AG10803 (cell line): ENCODE data around the gene NKD2.

Experiments
- DNase-seq: peaks from one replicate; pipeline ENCODE4 v3.0.0; 2010; ENCODE audit warnings: low read depth
- H3K4me3 ChIP-seq: 2 replicates; pipeline ENCODE4 v1.5.1; 2011; ENCODE audit warnings: mild to moderate bottlenecking, low read length, control low read depth
- TF ChIP-seq, protein P1 (sequence below): conservative IDR thresholded peaks from 2 replicates; pipeline ENCODE4 v1.5.1; 2011; ENCODE audit warnings: mild to moderate bottlenecking, low read length, control low read depth, inconsistent platforms

NKD2 gene

DNA sequence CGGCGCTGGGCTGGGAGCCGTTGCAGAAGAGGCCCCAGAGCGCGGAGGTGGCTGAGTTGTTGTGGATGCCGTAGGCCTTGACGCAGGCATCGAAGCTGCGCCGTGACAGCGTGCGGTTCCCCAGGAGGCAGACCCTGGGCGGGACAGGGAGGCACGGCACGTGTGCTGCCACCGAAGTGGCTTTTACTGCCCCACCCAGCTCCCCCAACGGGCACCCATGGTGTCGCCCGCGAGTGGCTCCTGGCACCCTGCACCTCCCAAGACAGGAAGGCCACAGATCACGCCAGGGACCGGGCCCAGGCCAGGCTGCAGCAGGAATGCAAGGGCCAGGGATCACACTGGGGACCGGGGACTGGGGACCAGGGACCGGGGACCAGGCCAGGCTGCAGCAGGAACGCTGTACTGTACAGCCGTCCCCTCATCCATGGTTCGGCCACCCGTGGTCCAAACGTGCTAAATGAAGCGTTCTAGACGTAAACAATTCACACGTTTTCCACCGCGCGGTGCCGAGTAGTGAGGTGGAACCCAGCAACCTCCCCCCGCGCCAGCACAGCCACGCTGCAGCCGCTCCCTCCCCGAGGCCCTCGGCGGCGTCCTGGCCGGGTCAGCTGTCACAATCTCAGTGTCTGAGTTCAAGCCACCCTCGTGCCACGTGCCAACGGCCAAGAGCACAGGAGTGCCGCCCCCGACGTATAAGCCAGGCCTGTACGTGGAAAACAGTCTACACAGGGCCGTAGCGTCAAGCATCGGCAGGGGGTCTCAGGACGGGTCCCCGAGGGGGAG lies 75.4 kb downstream of the NKD2 start:
- no peak overlapping the region for H3K4me3 ChIP-seq
- no peak for DNase-seq
- TF ChIP-seq, protein P1, sequence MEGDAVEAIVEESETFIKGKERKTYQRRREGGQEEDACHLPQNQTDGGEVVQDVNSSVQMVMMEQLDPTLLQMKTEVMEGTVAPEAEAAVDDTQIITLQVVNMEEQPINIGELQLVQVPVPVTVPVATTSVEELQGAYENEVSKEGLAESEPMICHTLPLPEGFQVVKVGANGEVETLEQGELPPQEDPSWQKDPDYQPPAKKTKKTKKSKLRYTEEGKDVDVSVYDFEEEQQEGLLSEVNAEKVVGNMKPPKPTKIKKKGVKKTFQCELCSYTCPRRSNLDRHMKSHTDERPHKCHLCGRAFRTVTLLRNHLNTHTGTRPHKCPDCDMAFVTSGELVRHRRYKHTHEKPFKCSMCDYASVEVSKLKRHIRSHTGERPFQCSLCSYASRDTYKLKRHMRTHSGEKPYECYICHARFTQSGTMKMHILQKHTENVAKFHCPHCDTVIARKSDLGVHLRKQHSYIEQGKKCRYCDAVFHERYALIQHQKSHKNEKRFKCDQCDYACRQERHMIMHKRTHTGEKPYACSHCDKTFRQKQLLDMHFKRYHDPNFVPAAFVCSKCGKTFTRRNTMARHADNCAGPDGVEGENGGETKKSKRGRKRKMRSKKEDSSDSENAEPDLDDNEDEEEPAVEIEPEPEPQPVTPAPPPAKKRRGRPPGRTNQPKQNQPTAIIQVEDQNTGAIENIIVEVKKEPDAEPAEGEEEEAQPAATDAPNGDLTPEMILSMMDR = no peak

DNA sequence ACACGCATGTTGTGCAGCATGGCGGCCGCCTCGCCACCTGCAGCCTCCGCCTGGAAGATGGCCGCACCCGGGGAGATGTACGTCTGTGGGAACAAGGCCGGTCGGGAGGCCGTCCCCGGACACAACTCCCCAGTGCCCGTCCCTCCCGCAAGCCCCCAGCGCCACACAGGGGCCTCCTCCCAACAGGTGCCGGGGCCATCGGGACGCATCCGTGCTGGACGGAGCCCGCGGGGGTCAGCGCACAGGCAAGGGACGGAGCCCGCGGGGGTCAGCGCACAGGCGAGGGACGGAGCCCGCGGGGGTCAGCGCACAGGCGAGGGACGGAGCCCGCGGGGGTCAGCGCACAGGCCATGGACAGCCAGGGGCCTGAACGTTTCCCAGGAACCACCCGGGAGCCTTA lies 76.8 kb downstream of the NKD2 start:
- TF ChIP-seq, protein P1 = no peak
- H3K4me3 ChIP-seq = no peak overlapping the region
- no peak for DNase-seq

DNA sequence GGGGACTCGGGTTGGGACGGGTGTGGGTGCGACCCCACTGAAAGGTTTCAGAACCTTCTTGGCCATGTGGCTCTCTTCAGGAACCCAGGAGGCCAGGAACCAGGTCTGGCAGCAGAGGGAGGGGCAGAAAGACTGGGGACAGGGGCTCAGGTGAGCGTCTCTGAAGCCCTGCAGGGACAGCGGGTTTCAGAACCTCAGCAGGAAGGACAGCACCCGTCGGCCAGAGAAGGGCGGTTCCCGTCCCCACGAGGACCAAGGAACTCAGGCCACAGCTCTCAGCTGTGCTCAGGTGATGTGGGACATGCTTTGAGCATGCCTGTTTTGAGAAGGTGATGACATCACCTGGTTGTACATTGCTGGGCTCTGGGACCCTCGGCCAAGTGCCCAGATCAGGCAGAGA lies 77.5 kb downstream of the NKD2 start:
- TF ChIP-seq, protein P1 = no peak
- H3K4me3 ChIP-seq = no peak overlapping the region
- no peak for DNase-seq

DNA sequence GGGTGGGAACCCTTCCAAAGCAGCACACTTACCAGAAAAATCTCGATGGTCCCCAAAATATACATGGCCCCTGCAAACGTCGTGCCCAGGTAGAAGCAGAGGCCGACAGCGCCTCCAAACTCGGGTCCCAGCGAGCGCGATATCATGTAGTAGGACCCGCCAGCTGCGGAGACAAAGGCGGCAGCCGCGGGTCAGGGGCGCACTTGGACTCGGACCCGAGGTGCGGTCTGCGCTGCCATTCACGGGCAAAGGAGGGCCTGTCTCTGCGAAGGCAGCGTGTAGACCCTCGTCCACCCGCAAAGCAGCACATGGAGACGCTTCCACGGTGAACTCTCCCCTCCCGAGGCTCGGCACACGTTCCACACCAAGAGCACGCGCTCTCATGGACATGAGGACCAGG lies 78.3 kb downstream of the NKD2 start:
- TF ChIP-seq, protein P1 = no peak
- no peak overlapping the region for H3K4me3 ChIP-seq

DNA sequence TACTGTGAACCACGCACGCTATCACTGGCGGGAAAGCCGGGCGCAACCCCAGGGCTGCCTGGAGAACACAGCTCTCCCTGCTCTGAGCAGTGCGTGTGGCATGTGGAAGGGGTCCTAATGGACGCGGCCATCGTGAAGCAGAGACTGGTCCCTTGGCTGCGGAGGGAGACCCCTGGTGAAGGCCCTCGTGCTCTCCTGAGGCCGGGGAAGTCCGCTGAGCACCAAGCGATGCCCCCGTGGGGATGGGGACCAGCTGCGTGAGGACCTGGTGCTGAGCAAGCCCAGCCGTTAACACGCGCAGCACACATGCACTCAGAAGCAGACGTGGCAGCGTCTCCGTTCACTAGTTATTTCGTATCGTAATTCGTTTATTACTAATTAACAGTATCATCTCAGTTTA lies 78.8 kb downstream of the NKD2 start:
- TF ChIP-seq, protein P1 = no peak
- no peak for DNase-seq
- H3K4me3 ChIP-seq = no peak overlapping the region

More for the DNA sequence above, 78.3 kb downstream of the NKD2 start:
- DNase-seq = no peak

DNA sequence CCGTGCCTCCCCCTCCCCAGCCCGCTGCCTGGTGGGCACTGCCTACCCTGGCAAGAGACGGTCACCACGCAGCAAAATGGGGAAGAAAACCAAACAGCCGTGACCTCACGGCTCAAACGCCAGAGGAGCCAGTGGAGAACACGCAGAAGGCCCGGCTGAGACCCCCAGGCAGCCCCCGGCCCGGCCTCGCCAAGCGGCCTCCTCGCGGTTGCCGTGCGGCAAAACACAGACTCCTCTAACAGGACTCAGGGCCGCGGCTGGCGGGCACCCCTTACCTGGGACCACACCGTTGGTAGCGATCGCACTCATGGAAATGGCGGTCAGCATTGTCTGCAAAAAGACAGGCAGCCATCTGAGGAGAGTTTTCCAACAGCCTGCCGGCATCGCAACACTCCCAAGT lies 79.4 kb downstream of the NKD2 start:
- H3K4me3 ChIP-seq = no peak overlapping the region
- TF ChIP-seq, protein P1 = no peak
- DNase-seq = no peak
